ENCODE results near the gene OCA2.
"Not testable (repeated sequence)": the region's sequence is repeated elsewhere in the genome, so short reads cannot be mapped to it uniquely, and the experiment has no call there.

Gene OCA2

DNA sequence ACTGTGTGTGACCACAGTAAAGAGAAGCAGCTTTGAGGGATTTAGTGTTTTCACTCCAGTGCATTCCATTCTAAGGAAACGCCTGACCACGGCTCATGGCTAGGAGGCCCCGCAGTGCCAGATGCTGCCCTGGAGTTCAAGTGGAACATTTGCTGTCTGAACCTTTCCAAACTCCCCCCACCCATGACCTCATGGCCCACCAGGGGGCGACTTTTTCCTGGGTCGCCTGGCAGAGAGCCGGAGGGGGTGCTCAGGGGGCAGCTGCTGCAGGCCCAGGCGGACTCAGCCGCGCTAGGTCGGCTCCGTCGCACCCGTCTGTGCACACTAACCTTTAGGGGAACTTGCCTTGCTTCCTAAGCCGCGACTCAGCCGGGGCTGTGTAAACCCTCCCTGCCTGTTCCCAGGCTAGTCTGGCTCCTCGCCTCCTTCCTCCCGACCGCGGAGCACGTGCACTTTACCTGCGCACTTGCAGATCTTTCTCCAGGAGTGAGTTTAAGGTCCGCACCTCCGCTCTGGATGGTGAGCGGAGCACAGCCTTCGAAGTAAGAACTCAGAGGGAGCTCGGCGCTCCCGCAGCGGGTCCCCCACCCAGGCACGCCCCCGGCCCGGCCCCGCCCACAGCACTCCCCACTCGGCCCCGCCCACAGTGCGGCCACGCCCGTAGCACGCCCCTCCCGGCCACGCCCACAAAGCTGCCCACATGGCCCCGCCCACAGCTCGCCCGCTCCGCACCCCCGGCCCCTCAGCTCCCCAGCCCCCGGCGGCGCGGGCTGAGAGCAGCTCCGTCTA lies at the start of gene OCA2:
OCA2 (minus strand) TSS at position 550 of the 789 bp plus-strand sequence. CDS start 17,441 bp downstream, outside the sequence.
- H3K4me1 ChIP-seq (ENCODE audit: control insufficient read depth, insufficient read depth, low read length): no peaks in the 10 kb centered on the region
- H3K27me3 ChIP-seq (ENCODE audit: control insufficient read depth, insufficient read depth, low read length): peaks cover 15% of the 10 kb centered on the region
- no peak within 1 kb of the TSS for H3K4me3 ChIP-seq (ENCODE audit: low read length)
- H3K36me3 ChIP-seq (ENCODE audit: control insufficient read depth, insufficient read depth, low read length): no peaks in the 10 kb centered on the region
- no peak within 1 kb of the TSS for H3K9ac ChIP-seq (ENCODE audit: low read length)
- H3K27ac ChIP-seq (ENCODE audit: low read depth, low read length): no peak within 1 kb of the TSS

DNA sequence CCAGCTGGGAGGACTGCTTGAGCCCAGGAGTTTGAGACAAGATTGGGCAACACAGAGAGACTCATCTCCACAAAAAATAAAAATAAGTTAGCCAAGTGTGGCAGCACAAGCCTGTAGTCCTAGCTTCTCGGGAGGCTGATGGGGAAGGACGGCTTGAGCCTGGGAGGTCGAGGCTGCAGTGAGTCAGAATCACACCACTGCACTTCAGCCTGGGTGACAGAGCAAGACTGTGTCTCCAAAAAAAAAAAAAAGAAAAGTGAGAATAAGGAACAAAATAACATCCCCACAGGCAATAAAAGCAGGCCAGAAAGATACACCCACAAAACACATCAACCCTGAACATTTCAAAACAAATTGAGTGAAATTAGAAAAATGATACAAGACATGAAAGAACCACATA lies 48.7 kb upstream of the OCA2 start:
- Histone ChIP-seq H3K36me3 (ENCODE audit: control insufficient read depth, insufficient read depth, low read length) (peaks cover 22% of the 10 kb centered on the region), H3K27ac (ENCODE audit: low read depth, low read length) (no peak overlapping the region), H3K4me1 (ENCODE audit: control insufficient read depth, insufficient read depth, low read length) (no peaks in the 10 kb centered on the region)

DNA sequence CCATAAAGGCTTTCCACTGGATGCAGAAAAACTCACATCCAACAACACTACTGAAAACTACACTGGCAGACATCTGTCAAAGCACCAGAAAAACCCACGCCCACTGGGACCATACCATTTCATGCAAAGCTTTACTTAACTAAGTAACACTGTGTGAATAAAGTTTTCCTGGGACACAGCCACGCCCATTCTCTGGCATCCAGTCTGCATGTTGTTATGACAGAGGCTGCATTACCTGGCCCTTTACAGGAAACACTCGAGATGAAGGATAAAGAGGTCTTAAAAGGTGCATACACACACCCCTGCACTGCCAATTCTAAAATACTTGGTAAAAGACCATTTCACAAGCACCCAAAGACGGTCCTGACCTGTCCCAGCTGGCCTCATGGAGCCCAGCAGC lies 46.3 kb upstream of the OCA2 start:
- not testable (repeated sequence) for H3K27me3 ChIP-seq (ENCODE audit: control insufficient read depth, insufficient read depth, low read length); H3K4me3 ChIP-seq (ENCODE audit: low read length)
- H3K36me3 ChIP-seq (ENCODE audit: control insufficient read depth, insufficient read depth, low read length): peaks cover 27% of the 10 kb centered on the region

More for the DNA sequence above, 48.7 kb upstream of the OCA2 start:
- Histone ChIP-seq H3K27me3 (ENCODE audit: control insufficient read depth, insufficient read depth, low read length) (no peaks in the 10 kb centered on the region), H3K4me3 (ENCODE audit: low read length) (no peak overlapping the region), H3K9ac (ENCODE audit: low read length) (no peak overlapping the region)

DNA sequence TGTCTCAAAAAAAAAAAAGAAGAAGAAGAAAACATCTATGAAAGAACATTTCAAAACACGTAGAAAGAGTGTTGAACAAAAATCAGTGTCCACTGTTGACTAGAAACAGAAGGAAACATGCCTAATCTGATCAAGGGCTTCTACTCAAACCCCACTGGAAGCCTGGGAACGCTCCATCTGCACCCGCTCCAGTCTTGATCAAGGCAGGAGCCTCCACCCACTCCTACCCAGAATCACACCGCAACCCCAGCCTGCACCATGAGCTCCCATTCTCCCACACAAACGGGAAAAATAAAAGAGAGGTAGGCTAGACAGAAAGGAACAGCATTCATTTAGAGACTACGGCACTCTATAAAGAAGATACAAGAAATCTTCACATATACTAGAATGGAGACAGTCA lies 40.9 kb upstream of the OCA2 start:
- no peaks in the 10 kb centered on the region for H3K4me1 ChIP-seq (ENCODE audit: control insufficient read depth, insufficient read depth, low read length)
- no peak overlapping the region for H3K9ac ChIP-seq (ENCODE audit: low read length)
- H3K4me3 ChIP-seq (ENCODE audit: low read length): no peak overlapping the region
- H3K27me3 ChIP-seq (ENCODE audit: control insufficient read depth, insufficient read depth, low read length): no peaks in the 10 kb centered on the region
- peaks cover 25% of the 10 kb centered on the region for H3K36me3 ChIP-seq (ENCODE audit: control insufficient read depth, insufficient read depth, low read length)
- no peak overlapping the region for H3K27ac ChIP-seq (ENCODE audit: low read depth, low read length)

More for the DNA sequence above, 46.3 kb upstream of the OCA2 start:
- H3K4me1 ChIP-seq (ENCODE audit: control insufficient read depth, insufficient read depth, low read length); H3K9ac ChIP-seq (ENCODE audit: low read length); H3K27ac ChIP-seq (ENCODE audit: low read depth, low read length): not testable (repeated sequence)

DNA sequence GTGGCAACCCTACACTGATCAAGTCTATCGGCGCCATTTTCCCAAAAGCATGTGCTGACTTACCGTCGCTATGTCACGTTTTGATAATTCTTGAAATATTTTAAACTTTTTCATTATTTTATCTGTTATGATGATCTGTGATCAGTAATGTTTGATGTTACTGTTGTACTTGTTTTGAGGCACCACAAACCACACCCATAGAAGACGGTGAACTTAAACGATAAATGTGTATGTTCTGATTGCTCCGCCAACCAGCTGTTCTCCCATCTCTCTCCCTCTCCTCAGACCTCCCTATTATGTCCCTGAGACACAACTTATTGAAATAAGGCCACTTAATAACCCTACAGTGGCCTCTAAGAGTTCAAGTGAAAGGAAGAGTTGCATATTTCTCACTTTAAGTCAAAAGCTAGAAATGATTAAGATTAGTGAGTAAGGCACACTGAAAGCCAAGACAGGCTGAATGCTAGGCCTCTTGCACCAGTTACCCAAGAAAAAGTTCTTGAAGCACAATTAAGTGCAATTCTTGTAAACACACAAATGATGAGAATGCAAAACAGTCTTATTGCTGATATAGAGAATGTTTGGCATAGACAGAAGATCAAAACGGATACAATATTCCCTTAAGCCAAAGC lies 38.4 kb upstream of the OCA2 start:
- not testable (repeated sequence) for H3K27me3 ChIP-seq (ENCODE audit: control insufficient read depth, insufficient read depth, low read length); H3K9ac ChIP-seq (ENCODE audit: low read length); H3K4me3 ChIP-seq (ENCODE audit: low read length); H3K4me1 ChIP-seq (ENCODE audit: control insufficient read depth, insufficient read depth, low read length); H3K27ac ChIP-seq (ENCODE audit: low read depth, low read length)
- peaks cover 12% of the 10 kb centered on the region for H3K36me3 ChIP-seq (ENCODE audit: control insufficient read depth, insufficient read depth, low read length)

DNA sequence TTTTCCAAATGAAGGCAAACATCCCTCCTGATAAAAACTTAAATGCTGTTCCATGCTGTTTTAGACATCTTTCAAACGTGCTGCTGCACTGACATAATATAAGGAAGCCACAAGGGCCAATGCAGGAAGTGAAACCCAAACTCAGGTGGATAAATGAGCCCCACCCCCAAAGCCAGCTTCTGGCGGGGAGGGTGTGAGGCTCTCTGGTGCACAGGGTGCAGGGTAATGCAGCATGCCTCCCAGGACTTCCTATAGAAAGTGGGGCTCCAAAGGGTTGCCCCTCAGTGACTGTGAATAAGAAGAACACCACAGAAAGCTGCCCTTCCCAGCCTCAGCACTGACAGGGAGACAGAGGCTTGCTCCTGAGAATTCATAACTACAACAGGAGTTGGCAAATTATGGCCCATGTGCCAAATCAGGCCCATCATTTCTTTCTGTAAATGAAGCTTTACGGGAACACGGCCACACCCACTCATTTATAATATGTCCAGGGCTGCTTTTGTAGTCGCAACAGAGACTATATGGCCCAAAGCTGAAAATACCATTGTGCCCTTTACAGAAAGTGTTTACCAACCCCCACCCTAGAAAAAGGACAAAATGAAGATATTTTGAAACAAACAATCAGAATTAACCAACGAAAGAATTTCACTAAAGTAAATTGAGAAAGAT lies 37.3 kb upstream of the OCA2 start:
- not testable (repeated sequence) for H3K4me1 ChIP-seq (ENCODE audit: control insufficient read depth, insufficient read depth, low read length); H3K9ac ChIP-seq (ENCODE audit: low read length); H3K27me3 ChIP-seq (ENCODE audit: control insufficient read depth, insufficient read depth, low read length); H3K27ac ChIP-seq (ENCODE audit: low read depth, low read length); H3K4me3 ChIP-seq (ENCODE audit: low read length)
- H3K36me3 ChIP-seq (ENCODE audit: control insufficient read depth, insufficient read depth, low read length): peaks cover 17% of the 10 kb centered on the region

DNA sequence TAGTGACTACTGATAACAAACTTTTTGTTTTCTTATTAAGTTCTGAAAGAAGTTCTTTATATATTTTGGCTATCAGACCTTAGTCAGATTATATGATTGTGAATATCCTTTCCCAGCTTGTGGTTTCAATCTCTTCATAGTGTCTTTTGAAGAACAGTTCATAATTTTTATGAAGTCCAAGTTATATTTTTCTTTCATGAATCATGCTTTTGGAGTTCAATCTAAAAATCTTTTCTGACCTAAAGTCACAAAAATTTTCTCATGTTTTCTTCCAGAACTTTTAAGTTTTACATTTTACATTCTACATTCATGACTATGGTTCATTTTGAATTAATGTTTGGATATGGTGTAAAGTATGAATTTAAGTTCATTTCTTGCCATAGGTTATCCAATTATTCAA lies 34.2 kb upstream of the OCA2 start:
- no peak overlapping the region for H3K9ac ChIP-seq (ENCODE audit: low read length)
- no peak overlapping the region for H3K4me3 ChIP-seq (ENCODE audit: low read length)
- H3K4me1 ChIP-seq (ENCODE audit: control insufficient read depth, insufficient read depth, low read length): no peaks in the 10 kb centered on the region
- H3K36me3 ChIP-seq (ENCODE audit: control insufficient read depth, insufficient read depth, low read length): peaks cover 20% of the 10 kb centered on the region
- no peaks in the 10 kb centered on the region for H3K27me3 ChIP-seq (ENCODE audit: control insufficient read depth, insufficient read depth, low read length)
- H3K27ac ChIP-seq (ENCODE audit: low read depth, low read length): no peak overlapping the region

DNA sequence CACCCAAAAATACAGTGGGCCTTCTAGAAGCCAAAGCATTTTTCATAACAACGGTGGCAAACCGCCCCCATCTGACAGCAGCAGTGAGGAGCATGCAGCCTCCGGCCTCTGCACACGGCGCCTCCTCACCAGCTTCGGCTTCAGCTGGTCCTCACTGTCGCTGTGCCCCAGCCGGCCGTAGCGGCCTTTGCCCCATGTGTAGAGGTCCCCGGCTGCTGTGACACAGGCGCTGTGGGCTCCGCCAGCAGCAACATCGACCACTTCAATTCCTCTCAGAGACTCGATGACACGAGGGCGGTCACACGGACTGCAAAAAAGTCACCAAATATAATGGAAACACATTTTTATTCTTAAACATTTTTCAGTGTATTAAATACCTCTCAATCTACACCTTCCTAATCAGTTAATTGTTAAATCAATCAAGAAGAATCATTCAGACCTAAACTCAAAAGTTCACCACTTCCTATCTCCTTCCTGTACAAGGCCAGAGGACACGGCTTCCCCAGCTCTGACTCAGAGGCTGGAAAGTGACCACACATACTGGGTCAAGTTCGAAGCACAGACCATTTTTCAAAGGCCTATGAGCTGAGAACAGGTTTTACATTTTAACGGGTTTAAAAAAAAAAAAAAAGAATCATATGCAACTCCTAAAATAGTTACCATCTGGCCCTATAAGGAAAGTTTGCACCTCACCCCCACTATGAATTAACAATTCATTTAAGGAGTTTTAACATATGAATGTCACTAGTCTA lies 33.6 kb upstream of the OCA2 start:
- Histone ChIP-seq H3K4me1 (ENCODE audit: control insufficient read depth, insufficient read depth, low read length) (no peaks in the 10 kb centered on the region), H3K4me3 (ENCODE audit: low read length) (no peak overlapping the region), H3K36me3 (ENCODE audit: control insufficient read depth, insufficient read depth, low read length) (peaks cover 20% of the 10 kb centered on the region), H3K27me3 (ENCODE audit: control insufficient read depth, insufficient read depth, low read length) (no peaks in the 10 kb centered on the region), H3K27ac (ENCODE audit: low read depth, low read length) (no peak overlapping the region), H3K9ac (ENCODE audit: low read length) (no peak overlapping the region)

DNA sequence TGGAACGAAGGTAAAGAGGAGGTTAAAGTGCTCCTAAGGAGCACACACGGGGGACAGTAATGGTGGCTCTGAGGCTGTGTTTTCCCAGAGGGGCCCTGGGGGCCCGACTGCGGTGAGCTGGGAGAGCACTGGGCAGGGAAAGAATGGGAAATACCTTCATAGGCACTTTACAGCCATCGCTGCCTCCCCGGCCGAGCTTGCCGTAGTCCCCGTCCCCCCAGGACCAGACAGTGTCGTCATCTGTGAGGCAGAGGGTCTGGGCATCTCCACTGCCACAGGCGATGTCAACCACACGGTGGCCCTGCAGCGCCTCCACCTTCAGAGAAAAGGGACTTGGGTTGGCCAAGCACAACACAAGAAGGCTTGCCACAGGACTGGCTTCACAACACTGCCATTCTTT lies 32.8 kb upstream of the OCA2 start:
- peaks cover 20% of the 10 kb centered on the region for H3K36me3 ChIP-seq (ENCODE audit: control insufficient read depth, insufficient read depth, low read length)
- H3K9ac ChIP-seq (ENCODE audit: low read length): no peak overlapping the region
- H3K27me3 ChIP-seq (ENCODE audit: control insufficient read depth, insufficient read depth, low read length): no peaks in the 10 kb centered on the region
- no peaks in the 10 kb centered on the region for H3K4me1 ChIP-seq (ENCODE audit: control insufficient read depth, insufficient read depth, low read length)
- no peak overlapping the region for H3K4me3 ChIP-seq (ENCODE audit: low read length)
- no peak overlapping the region for H3K27ac ChIP-seq (ENCODE audit: low read depth, low read length)

DNA sequence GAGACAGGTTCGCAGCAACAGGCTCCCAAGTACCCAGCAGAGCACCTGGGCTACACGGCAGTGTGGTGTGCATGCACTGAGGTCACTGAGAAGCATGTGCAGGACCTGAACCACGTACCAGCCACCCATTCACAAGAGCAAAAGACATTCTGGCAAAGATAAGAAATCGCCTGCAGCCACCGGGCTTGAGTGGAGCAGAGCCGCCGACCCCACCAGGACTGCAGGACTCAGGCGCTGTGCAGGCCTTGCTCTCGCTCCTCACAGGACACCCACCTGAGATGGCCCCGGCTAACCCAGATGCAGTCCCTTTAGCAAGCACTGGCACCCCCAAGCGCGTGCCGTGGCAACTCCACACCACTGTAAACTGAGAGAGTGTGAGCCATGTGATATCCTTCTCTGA lies 32.3 kb upstream of the OCA2 start:
- Histone ChIP-seq H3K4me3 (ENCODE audit: low read length) (no peak overlapping the region), H3K36me3 (ENCODE audit: control insufficient read depth, insufficient read depth, low read length) (peaks cover 20% of the 10 kb centered on the region), H3K4me1 (ENCODE audit: control insufficient read depth, insufficient read depth, low read length) (no peaks in the 10 kb centered on the region), H3K27me3 (ENCODE audit: control insufficient read depth, insufficient read depth, low read length) (no peaks in the 10 kb centered on the region), H3K27ac (ENCODE audit: low read depth, low read length) (no peak overlapping the region), H3K9ac (ENCODE audit: low read length) (no peak overlapping the region)

DNA sequence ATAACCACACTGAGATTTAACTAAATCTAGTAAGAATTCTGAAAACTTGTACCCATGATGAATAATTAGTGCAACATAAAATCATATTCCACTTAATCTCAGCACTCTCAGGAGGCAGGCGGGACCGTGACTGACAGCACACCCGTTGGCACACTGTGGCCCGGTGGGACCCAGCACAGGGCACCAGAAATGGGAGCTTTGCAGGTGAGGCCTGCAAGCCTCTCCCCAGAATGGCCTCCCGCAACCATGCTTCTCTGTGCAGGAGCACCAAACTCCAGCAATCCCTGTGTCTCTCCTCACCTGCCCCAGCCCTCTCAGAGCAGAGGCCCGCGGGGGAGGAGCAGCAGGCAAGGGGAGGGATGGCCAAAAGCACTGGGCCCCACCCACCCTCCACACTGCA lies 31.5 kb upstream of the OCA2 start:
- no peaks in the 10 kb centered on the region for H3K27me3 ChIP-seq (ENCODE audit: control insufficient read depth, insufficient read depth, low read length)
- H3K36me3 ChIP-seq (ENCODE audit: control insufficient read depth, insufficient read depth, low read length): peaks cover 20% of the 10 kb centered on the region
- no peaks in the 10 kb centered on the region for H3K4me1 ChIP-seq (ENCODE audit: control insufficient read depth, insufficient read depth, low read length)
- no peak overlapping the region for H3K9ac ChIP-seq (ENCODE audit: low read length)
- H3K27ac ChIP-seq (ENCODE audit: low read depth, low read length): no peak overlapping the region
- no peak overlapping the region for H3K4me3 ChIP-seq (ENCODE audit: low read length)

DNA sequence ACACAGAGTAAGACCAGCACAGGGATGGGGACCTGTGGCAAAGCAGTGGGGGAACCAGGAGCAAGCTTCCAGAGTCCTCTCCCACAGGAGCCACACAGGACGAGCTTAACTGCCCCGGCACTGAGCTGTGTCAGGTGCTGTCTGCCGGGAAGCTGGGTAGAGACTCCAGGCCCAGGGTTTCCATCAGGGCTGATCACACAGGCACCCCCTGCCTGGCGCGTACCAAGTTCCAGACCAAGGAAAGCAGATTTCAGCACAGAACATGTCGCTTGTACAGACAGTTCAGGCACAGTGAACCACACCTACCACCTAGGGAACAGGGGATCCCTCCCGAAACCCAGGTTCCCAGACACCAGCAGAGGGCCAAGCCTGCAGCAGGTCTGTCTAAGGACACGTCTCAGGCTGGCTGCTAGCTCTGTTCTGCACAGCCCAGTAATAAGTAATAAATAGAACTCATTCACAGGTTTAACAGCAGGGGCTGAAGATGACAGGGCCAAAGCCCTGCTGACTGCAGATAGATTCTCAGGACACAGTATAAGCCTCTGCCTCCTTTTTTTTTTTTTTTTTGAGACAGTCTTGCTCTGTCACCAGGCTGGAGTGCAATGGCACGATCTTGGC lies 30.2 kb upstream of the OCA2 start:
- Histone ChIP-seq H3K27ac (ENCODE audit: low read depth, low read length) (no peak overlapping the region), H3K4me1 (ENCODE audit: control insufficient read depth, insufficient read depth, low read length) (no peaks in the 10 kb centered on the region), H3K4me3 (ENCODE audit: low read length) (no peak overlapping the region), H3K36me3 (ENCODE audit: control insufficient read depth, insufficient read depth, low read length) (peaks cover 24% of the 10 kb centered on the region), H3K9ac (ENCODE audit: low read length) (no peak overlapping the region), H3K27me3 (ENCODE audit: control insufficient read depth, insufficient read depth, low read length) (no peaks in the 10 kb centered on the region)
